MM.1S (cell line): ENCODE measurements around the gene PAQR5.
"Not testable (repeated sequence)": the region's sequence is repeated elsewhere in the genome, so short reads cannot be mapped to it uniquely, and the experiment has no call there.

Experiments
- DNase-seq: peaks from one replicate; pipeline ENCODE4 v3.0.0-alpha.2; 2015
- H2AFZ ChIP-seq: fragments of 300-600 bp; sonication (generic); 2 replicates; pipeline ENCODE4 v1.6.0; 2016; ENCODE audit warnings: antibody characterized with exemption, low read length
- H3F3A ChIP-seq: fragments of 300-600 bp; sonication (generic); 2 replicates; pipeline ENCODE4 v1.6.1; 2016; ENCODE audit warnings: mild to moderate bottlenecking, antibody characterized with exemption, low read length, moderate library complexity, mixed read lengths; ENCODE audit not compliant: insufficient read depth
- H3K27ac ChIP-seq: fragments of 300-600 bp; sonication (generic); 2 replicates; pipeline ENCODE4 v1.5.1; 2016; ENCODE audit warnings: mild to moderate bottlenecking, low read length
- H3K27me3 ChIP-seq: fragments of 300-600 bp; sonication (generic); replicated peaks from 2 replicates; pipeline ENCODE4 v1.6.0; 2016; ENCODE audit warnings: low read length; ENCODE audit not compliant: insufficient read depth
- H3K36me3 ChIP-seq: fragments of 300-600 bp; sonication (generic); replicated peaks from 2 replicates; pipeline ENCODE4 v1.6.1; 2016; ENCODE audit warnings: mild to moderate bottlenecking, low read length, mixed read lengths; ENCODE audit not compliant: insufficient read depth
- H3K4me1 ChIP-seq: fragments of 300-600 bp; sonication (generic); 2 replicates; pipeline ENCODE4 v1.6.1; 2016; ENCODE audit warnings: low read length, mixed read lengths
- H3K4me2 ChIP-seq: fragments of 300-600 bp; sonication (generic); 2 replicates; pipeline ENCODE4 v1.6.0; 2016; ENCODE audit warnings: low read depth, low read length
- H3K4me3 ChIP-seq: fragments of 300-600 bp; sonication (generic); 2 replicates; pipeline ENCODE4 v1.5.1; 2016; ENCODE audit warnings: low read length, mixed read lengths
- H3K79me2 ChIP-seq: fragments of 300-600 bp; sonication (generic); 2 replicates; pipeline ENCODE4 v1.6.1; 2016; ENCODE audit warnings: mixed run types, low read length, mixed read lengths
- H3K9ac ChIP-seq: fragments of 300-600 bp; sonication (generic); 2 replicates; pipeline ENCODE4 v1.6.1; 2016; ENCODE audit warnings: low read length, mixed read lengths
- H3K9me2 ChIP-seq: fragments of 300-600 bp; sonication (generic); replicated peaks from 2 replicates; pipeline ENCODE4 v1.6.1; 2016; ENCODE audit warnings: mild to moderate bottlenecking, low read length, mixed read lengths; ENCODE audit not compliant: insufficient read depth
- H3K9me3 ChIP-seq: fragments of 300-600 bp; sonication (generic); replicated peaks from 2 replicates; pipeline ENCODE4 v1.6.1; 2016; ENCODE audit warnings: mild to moderate bottlenecking, low read length, mixed read lengths; ENCODE audit not compliant: insufficient read depth
- H4K20me1 ChIP-seq: fragments of 300-600 bp; sonication (generic); 2 replicates; pipeline ENCODE4 v1.6.1; 2016; ENCODE audit warnings: mild to moderate bottlenecking, low read length, moderate library complexity, mixed read lengths; ENCODE audit not compliant: insufficient read depth
- CTCF ChIP-seq: fragments of 300-600 bp; sonication (generic); IDR thresholded peaks from 2 replicates; pipeline ENCODE4 v1.5.1; 2016; ENCODE audit warnings: antibody characterized with exemption, low read length, mixed read lengths
- EZH2 ChIP-seq: fragments of 300-600 bp; sonication (generic); optimal IDR thresholded peaks from 2 replicates; pipeline ENCODE3; 2017; ENCODE audit warnings: low read depth, mild to moderate bottlenecking, antibody characterized with exemption, low read length, mixed read lengths
- EZH2phosphoT487 ChIP-seq: fragments of 300-600 bp; sonication (generic); IDR thresholded peaks from 2 replicates; pipeline ENCODE4 v1.6.1; 2018; ENCODE audit warnings: antibody characterized with exemption, low read length

PAQR5 gene

DNA sequence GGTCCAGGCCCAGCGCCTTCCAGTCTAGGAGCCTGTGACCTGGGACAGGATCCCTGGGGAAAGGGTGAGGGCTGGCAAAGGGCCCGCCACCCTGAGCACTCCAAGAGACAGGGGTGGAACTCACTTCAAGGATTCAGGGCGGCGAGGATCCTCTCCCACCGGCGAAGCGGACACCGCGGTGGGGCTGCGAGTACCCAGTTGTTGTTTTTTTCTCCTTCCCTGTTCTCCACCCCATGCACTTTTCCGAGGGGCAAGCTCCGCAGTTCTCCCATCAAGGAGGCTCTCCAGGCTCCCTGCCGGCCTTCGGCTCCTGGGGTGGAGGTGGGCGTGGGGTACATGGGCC is 387 bp upstream of the PAQR5 start:
- Histone ChIP-seq H3K27me3 (peaks cover 13% of the 10 kb centered on the region; the same call in 1 of the 2 replicates), H3K27ac (no peak overlapping the region), H3K4me1 (no peaks in the 10 kb centered on the region), H3K9ac (no peak overlapping the region), H3K9me3 (no peaks in the 10 kb centered on the region), H3F3A (no peaks in the 10 kb centered on the region), H3K79me2 (no peaks in the 10 kb centered on the region), H4K20me1 (no peaks in the 10 kb centered on the region), H3K9me2 (no peaks in the 10 kb centered on the region), H3K4me3 (no peak overlapping the region), H3K36me3 (no peaks in the 10 kb centered on the region), H3K4me2 (peak overlapping the region; percentile 49; the same call in 1 of the 2 replicates), H2AFZ (no peak overlapping the region)
- DNase-seq, result no peak
- TF ChIP-seq EZH2phosphoT487 (no peak), CTCF (no peak), EZH2 (no peak)

DNA sequence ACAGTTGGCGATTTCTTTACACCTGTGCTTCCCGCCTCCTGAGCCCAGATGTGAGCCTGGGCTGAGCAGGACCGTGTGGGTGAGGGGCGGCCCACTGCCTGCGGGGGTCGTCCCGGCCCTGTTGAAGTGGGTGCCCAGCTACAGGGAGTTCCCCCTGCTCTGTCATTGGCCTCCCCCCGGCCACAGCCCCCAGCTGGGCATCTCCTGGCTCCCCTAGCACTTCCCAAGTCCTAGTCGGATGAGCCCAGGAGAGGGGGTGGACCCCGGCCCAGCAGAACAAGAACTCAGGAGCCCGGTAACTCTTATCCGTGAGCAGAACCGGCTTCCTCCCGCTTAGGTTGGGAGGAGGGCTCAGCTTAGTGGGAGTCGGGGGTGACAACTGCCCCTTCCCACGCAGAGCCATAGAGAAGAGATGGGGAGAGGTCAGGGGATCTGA is 757 bp downstream of the PAQR5 start:
- Histone ChIP-seq H3F3A (no peaks in the 10 kb centered on the region), H3K4me1 (no peaks in the 10 kb centered on the region), H2AFZ (no peak overlapping the region), H3K36me3 (no peaks in the 10 kb centered on the region), H3K27me3 (peaks cover 13% of the 10 kb centered on the region; the same call in 1 of the 2 replicates), H3K79me2 (no peaks in the 10 kb centered on the region), H3K9me3 (no peaks in the 10 kb centered on the region), H3K27ac (no peak overlapping the region), H4K20me1 (no peaks in the 10 kb centered on the region), H3K9me2 (no peaks in the 10 kb centered on the region), H3K4me2 (peak overlapping the region; percentile 49; the same call in 1 of the 2 replicates), H3K9ac (no peak overlapping the region), H3K4me3 (peak overlapping the region; percentile 43; the same call in 1 of the 2 replicates)
- DNase-seq, result no peak
- TF ChIP-seq CTCF, result no peak
- no peak for TF ChIP-seq EZH2
- no peak for TF ChIP-seq EZH2phosphoT487

DNA sequence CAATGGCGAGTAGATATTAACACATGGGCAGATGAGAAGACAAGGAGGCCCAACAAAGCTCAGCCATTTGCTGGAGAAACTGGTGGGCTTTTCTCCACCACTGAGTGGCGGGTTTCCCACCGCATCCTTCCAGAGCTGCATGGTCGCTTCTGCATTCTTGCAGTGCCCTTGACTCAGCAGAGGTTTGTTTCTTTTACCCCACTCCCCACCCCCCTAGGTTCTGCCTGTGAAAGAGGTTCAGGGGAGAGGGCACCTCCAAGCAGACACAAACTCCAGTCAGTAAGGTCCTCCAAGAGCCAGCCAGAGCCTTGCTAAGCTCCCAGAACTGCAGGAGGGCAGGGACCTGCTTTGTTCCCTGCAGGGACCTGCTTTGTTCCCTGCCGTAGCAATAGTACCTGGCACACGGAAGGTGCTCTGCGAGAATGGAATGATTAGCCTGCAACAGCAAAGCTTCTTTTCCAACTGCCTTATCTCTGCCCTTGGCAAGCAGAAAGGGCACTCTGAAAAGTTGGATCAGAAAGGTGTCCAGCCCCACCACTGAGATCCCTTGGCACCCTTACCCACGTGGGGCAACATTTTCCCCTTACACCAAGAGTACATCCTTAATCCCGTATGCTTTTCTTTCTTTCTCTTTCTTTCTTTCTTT is 1.4 kb downstream of the PAQR5 start:
- H4K20me1 ChIP-seq, result no peaks in the 10 kb centered on the region
- TF ChIP-seq EZH2phosphoT487, result no peak
- TF ChIP-seq CTCF, result no peak
- no peak for TF ChIP-seq EZH2
- H3K79me2 ChIP-seq, result no peaks in the 10 kb centered on the region
- no peak overlapping the region for H3K27ac ChIP-seq
- no peaks in the 10 kb centered on the region for H3K9me3 ChIP-seq
- H3K4me2 ChIP-seq, result no peak overlapping the region
- H3K9ac ChIP-seq, result no peak overlapping the region
- H3K9me2 ChIP-seq, result no peaks in the 10 kb centered on the region
- no peaks in the 10 kb centered on the region for H3K4me1 ChIP-seq
- H3F3A ChIP-seq, result no peaks in the 10 kb centered on the region
- no peak for DNase-seq
- no peak overlapping the region for H2AFZ ChIP-seq
- H3K36me3 ChIP-seq, result no peaks in the 10 kb centered on the region
- no peak overlapping the region for H3K4me3 ChIP-seq
- H3K27me3 ChIP-seq, result peaks cover 13% of the 10 kb centered on the region; the same call in 1 of the 2 replicates

- not testable (repeated sequence) for H3F3A ChIP-seq, DNase-seq, H3K4me3 ChIP-seq, H3K79me2 ChIP-seq, H3K36me3 ChIP-seq, H3K4me2 ChIP-seq, H3K9me3 ChIP-seq, H3K27ac ChIP-seq, H3K4me1 ChIP-seq, H4K20me1 ChIP-seq, H3K9ac ChIP-seq, H2AFZ ChIP-seq, H3K9me2 ChIP-seq
- H3K27me3 ChIP-seq, result peaks cover 13% of the 10 kb centered on the region; the same call in 1 of the 2 replicates
Measured at GRCh38 chr15:69301101-69301500, 2.4 kb downstream of the PAQR5 start.

GRCh38 chr15:69302087-69302486 is 3.4 kb downstream of the PAQR5 start:
- not testable (repeated sequence) for H3K4me3 ChIP-seq, H2AFZ ChIP-seq, DNase-seq, H3K27ac ChIP-seq, H3K4me1 ChIP-seq, H3F3A ChIP-seq, H3K9ac ChIP-seq, H3K4me2 ChIP-seq, H4K20me1 ChIP-seq, H3K36me3 ChIP-seq, H3K9me2 ChIP-seq, H3K9me3 ChIP-seq, H3K79me2 ChIP-seq
- H3K27me3 ChIP-seq, result peaks cover 13% of the 10 kb centered on the region; the same call in 1 of the 2 replicates
